ENCODE measurements around the gene NDFIP2. TPM values are rescaled to one million over a fixed set of nuclear protein-coding genes. Genes with fewer than 3 reads are reported as not detected.

Gene NDFIP2
- total and polyA plus RNA-seq, 10 of the 15 experiments (the other 5 are each of a cell fraction or from before 2014, with no cell fraction given), result 17.9 to 57.2 (median 30.6) TPM

- H3K9ac ChIP-seq (ENCODE audit: control insufficient read depth, insufficient read depth, low read length), result no peak overlapping the region
- H3K9me3 ChIP-seq (replicated peaks; ENCODE audit: control insufficient read depth, insufficient read depth, low read length), result no peaks in the 10 kb centered on the region
- DNase-seq (ENCODE audit: low read depth, low spot score), result no peak
- FAIRE-seq, result no peak
- H2AFZ ChIP-seq (ENCODE audit: control insufficient read depth, low read depth, low read length), result no peak overlapping the region
- 96% methylated on average over 7 of the region's 7 CpGs for WGBS (ENCODE audit: insufficient coverage, insufficient replicate concordance, low lambda C conversion rate, missing lambda C conversion rate)
- no peak for TF ChIP-seq NFYB (IDR thresholded peaks at IDR 0.05; ENCODE audit: insufficient read depth, low read depth, low read length)
- no peaks in the 10 kb centered on the region for H3K79me2 ChIP-seq (ENCODE audit: control insufficient read depth, insufficient read depth, low read length)
- no TSS peak for BruUV-seq (replicated peaks)
- no peak overlapping the region for H3K27ac ChIP-seq (ENCODE audit: control insufficient read depth, insufficient read depth)
- H4K20me1 ChIP-seq (ENCODE audit: control insufficient read depth, insufficient read depth), result no peaks in the 10 kb centered on the region
- H3K4me2 ChIP-seq (ENCODE audit: control insufficient read depth, insufficient read depth), result no peak overlapping the region
- peaks cover 0 to 3% of the 10 kb centered on the region in 2 experiments; a peak in 2 of 4 replicates for H3K36me3 ChIP-seq (ENCODE audit: control insufficient read depth in 2 of 2, insufficient read depth in 2 of 2, low read length in 1 of 2)
- RAD21 ChIA-PET (ENCODE audit: unreplicated experiment), result interaction anchor here (0.8 to 7.8 kb wide), 2 partner anchors 10 to 107 kb away, joined by 4 to 57 read pairs; no protein-coding TSS in a partner anchor
- H3K4me3 ChIP-seq, result no peak overlapping the region
- H3K27me3 ChIP-seq (replicated peaks in 1 of 2; ENCODE audit: control insufficient read depth in 2 of 2, insufficient read depth in 2 of 2, low read length in 1 of 2), result no peaks in the 10 kb centered on the region
- in situ Hi-C loops (cut with MboI), result no loop called here
- SMC1A ChIA-PET (ENCODE audit: uncharacterized antibody, unreplicated experiment), result interaction anchor here (1.1 to 5.7 kb wide), 8 partner anchors 9 to 108 kb away, joined by 3 to 45 read pairs (median 4); no protein-coding TSS in a partner anchor
- H3K4me1 ChIP-seq (ENCODE audit: control insufficient read depth, insufficient read depth, low read length), result no peaks in the 10 kb centered on the region
- CTCF ChIA-PET, result interaction anchor here (1.4 to 18.3 kb wide), 4 partner anchors 9 to 104 kb away, joined by 4 to 564 read pairs (median 24); no protein-coding TSS in a partner anchor
- no peak for ATAC-seq
- POLR2A ChIA-PET, result no interaction called here
- intact Hi-C loops (cut with micrococcal nuclease; ENCODE audit: unreplicated experiment), result no loop called here
These were observed 50.7 kb downstream of the NDFIP2 start for GRCh38 chr13:79531542-79532254.

- WGBS (ENCODE audit: insufficient coverage, insufficient replicate concordance, low lambda C conversion rate, missing lambda C conversion rate), result 93% methylated on average over 2 of the region's 2 CpGs
- no peak for FAIRE-seq
- TF ChIP-seq ZSCAN29 (IDR thresholded peaks at IDR 0.05), result no peak
- TF ChIP-seq JUNB (IDR thresholded peaks at IDR 0.05), result no peak
- TF ChIP-seq ZBTB4 (CRISPR knock-in tag; IDR thresholded peaks at IDR 0.05), result no peak
- no peak for TF ChIP-seq HDAC6 (IDR thresholded peaks at IDR 0.05; ENCODE audit: unreplicated experiment)
- TF ChIP-seq EED (IDR thresholded peaks at IDR 0.05; ENCODE audit: low read depth), result no peak
- no peak for TF ChIP-seq GATAD2B (conservative IDR thresholded peaks at IDR 0.05; ENCODE audit: low read depth)
- TF ChIP-seq, protein P1, sequence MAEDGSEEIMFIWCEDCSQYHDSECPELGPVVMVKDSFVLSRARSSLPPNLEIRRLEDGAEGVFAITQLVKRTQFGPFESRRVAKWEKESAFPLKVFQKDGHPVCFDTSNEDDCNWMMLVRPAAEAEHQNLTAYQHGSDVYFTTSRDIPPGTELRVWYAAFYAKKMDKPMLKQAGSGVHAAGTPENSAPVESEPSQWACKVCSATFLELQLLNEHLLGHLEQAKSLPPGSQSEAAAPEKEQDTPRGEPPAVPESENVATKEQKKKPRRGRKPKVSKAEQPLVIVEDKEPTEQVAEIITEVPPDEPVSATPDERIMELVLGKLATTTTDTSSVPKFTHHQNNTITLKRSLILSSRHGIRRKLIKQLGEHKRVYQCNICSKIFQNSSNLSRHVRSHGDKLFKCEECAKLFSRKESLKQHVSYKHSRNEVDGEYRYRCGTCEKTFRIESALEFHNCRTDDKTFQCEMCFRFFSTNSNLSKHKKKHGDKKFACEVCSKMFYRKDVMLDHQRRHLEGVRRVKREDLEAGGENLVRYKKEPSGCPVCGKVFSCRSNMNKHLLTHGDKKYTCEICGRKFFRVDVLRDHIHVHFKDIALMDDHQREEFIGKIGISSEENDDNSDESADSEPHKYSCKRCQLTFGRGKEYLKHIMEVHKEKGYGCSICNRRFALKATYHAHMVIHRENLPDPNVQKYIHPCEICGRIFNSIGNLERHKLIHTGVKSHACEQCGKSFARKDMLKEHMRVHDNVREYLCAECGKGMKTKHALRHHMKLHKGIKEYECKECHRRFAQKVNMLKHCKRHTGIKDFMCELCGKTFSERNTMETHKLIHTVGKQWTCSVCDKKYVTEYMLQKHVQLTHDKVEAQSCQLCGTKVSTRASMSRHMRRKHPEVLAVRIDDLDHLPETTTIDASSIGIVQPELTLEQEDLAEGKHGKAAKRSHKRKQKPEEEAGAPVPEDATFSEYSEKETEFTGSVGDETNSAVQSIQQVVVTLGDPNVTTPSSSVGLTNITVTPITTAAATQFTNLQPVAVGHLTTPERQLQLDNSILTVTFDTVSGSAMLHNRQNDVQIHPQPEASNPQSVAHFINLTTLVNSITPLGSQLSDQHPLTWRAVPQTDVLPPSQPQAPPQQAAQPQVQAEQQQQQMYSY (CRISPR knock-in tag; IDR thresholded peaks at IDR 0.05), result no peak
- no peak for TF ChIP-seq SUPT20H (IDR thresholded peaks at IDR 0.05; ENCODE audit: borderline replicate concordance, control insufficient read depth, low read depth, low read length)
These were observed 51.6 kb downstream of the NDFIP2 start for GRCh38 chr13:79532576-79532975.

More at GRCh38 chr13:79532576-79532975, 51.6 kb downstream of the NDFIP2 start:
- no peaks in the 10 kb centered on the region for H3K4me1 ChIP-seq (ENCODE audit: control insufficient read depth, insufficient read depth, low read length)
- no peak overlapping the region for H3K4me2 ChIP-seq (ENCODE audit: control insufficient read depth, insufficient read depth)
- no peak for ATAC-seq
- DNase-seq (ENCODE audit: low read depth, low spot score), result no peak
- in situ Hi-C loops (cut with MboI), result no loop called here
- ChIA-PET POLR2A (no interaction called here), SMC1A (ENCODE audit: uncharacterized antibody, unreplicated experiment) (interaction anchor here (0.6 to 5.7 kb wide), 4 partner anchors 8 to 112 kb away, joined by 3 to 38 read pairs (median 8); no protein-coding TSS in a partner anchor), CTCF (interaction anchor here (7.4 to 18.3 kb wide), 2 partner anchors 8 to 104 kb away, joined by 42 to 564 read pairs; no protein-coding TSS in a partner anchor), RAD21 (ENCODE audit: unreplicated experiment) (interaction anchor here (7.8 kb wide), 1 partner anchor 108 kb away, joined by 57 read pairs; no protein-coding TSS in a partner anchor)
- H3K36me3 ChIP-seq (ENCODE audit: control insufficient read depth in 2 of 2, insufficient read depth in 2 of 2, low read length in 1 of 2), result peaks cover 0 to 3% of the 10 kb centered on the region in 2 experiments; a peak in 2 of 4 replicates
- no peaks in the 10 kb centered on the region for H3K27me3 ChIP-seq (replicated peaks in 1 of 2; ENCODE audit: control insufficient read depth in 2 of 2, insufficient read depth in 2 of 2, low read length in 1 of 2)
- intact Hi-C loops (cut with micrococcal nuclease; ENCODE audit: unreplicated experiment), result no loop called here
- no peak overlapping the region for H3K27ac ChIP-seq (ENCODE audit: control insufficient read depth, insufficient read depth)
- no TSS peak for BruUV-seq (replicated peaks)
- no peaks in the 10 kb centered on the region for H4K20me1 ChIP-seq (ENCODE audit: control insufficient read depth, insufficient read depth)
- no peak overlapping the region for H3K9ac ChIP-seq (ENCODE audit: control insufficient read depth, insufficient read depth, low read length)
- no peaks in the 10 kb centered on the region for H3K79me2 ChIP-seq (ENCODE audit: control insufficient read depth, insufficient read depth, low read length)
- no peaks in the 10 kb centered on the region for H3K9me3 ChIP-seq (replicated peaks; ENCODE audit: control insufficient read depth, insufficient read depth, low read length)
- no peak overlapping the region for H3K4me3 ChIP-seq
- no peak overlapping the region for H2AFZ ChIP-seq (ENCODE audit: control insufficient read depth, low read depth, low read length)
